Endometrial microvascular endothelial cells (primary cell): ENCODE data around the gene UQCRC2. TPM values are rescaled to one million over a fixed set of nuclear protein-coding genes. Genes with fewer than 3 reads are reported as not detected.
"Not testable (repeated sequence)": the region's sequence is repeated elsewhere in the genome, so short reads cannot be mapped to it uniquely, and the experiment has no call there.

Experiments
- in situ Hi-C: cut with HindIII; loops from 2 replicates; pipeline ENCODE4 v1.10.0; 2017; ENCODE audit warnings: low sequenced_read_pairs, low pct_unique_long_range_greater_than_20kb; ENCODE audit errors: inconsistent ontology term
- total RNA-seq: library from RNA; depleted of rRNA; stranded (reverse); fragments of >200 nt; gene quantifications from one replicate; pipeline ENCODE4 v1.2.3, GENCODE V29; 2015; ENCODE audit errors: inconsistent ontology term

UQCRC2 gene
- total RNA-seq, 1 donor from 2014 or later = 213 TPM

GRCh38 chr16:22005746-22006145, 52.6 kb downstream of the UQCRC2 start:
- in situ Hi-C loops = no loop called here

- in situ Hi-C loops = no loop called here
Measured at GRCh38 chr16:22006636-22007035, 53.5 kb downstream of the UQCRC2 start.

- in situ Hi-C loops = no loop called here
Measured at GRCh38 chr16:22007159-22007508, 54.0 kb downstream of the UQCRC2 start.

- in situ Hi-C loops = no loop called here
Measured at GRCh38 chr16:22007509-22008214, 54.5 kb downstream of the UQCRC2 start, which contains the start of gene MOSMO. MOSMO (plus strand) TSS chr16:22008111; CDS start chr16:22008302, 191 bp downstream.

- in situ Hi-C loops = no loop called here
Measured at GRCh38 chr16:22008215-22009059, 55.3 kb downstream of the UQCRC2 start.

- in situ Hi-C loops = no loop called here
Measured at GRCh38 chr16:22010902-22011301, 57.7 kb downstream of the UQCRC2 start.

GRCh38 chr16:22012241-22012640, 59.1 kb downstream of the UQCRC2 start:
- in situ Hi-C loops = no loop called here

- in situ Hi-C loops = no loop called here
Measured at GRCh38 chr16:22013486-22013885, 60.3 kb downstream of the UQCRC2 start.

GRCh38 chr16:22014271-22014873, 61.2 kb downstream of the UQCRC2 start:
- in situ Hi-C loops = no loop called here

GRCh38 chr16:22016927-22017326, 63.8 kb downstream of the UQCRC2 start:
- in situ Hi-C loops = no loop called here

GRCh38 chr16:22018559-22018958, 65.4 kb downstream of the UQCRC2 start:
- in situ Hi-C loops = no loop called here

GRCh38 chr16:22022151-22022550, 69.0 kb downstream of the UQCRC2 start:
- in situ Hi-C loops = no loop called here

GRCh38 chr16:22023505-22023904, 70.3 kb downstream of the UQCRC2 start:
- in situ Hi-C loops = no loop called here

- in situ Hi-C loops = not testable (repeated sequence)
Measured at GRCh38 chr16:22024785-22025184, 71.6 kb downstream of the UQCRC2 start.

- in situ Hi-C loops = no loop called here
Measured at GRCh38 chr16:22027633-22028032, 74.5 kb downstream of the UQCRC2 start.

GRCh38 chr16:22029632-22030031, 76.5 kb downstream of the UQCRC2 start:
- in situ Hi-C loops = no loop called here

- in situ Hi-C loops = no loop called here
Measured at GRCh38 chr16:22030087-22030812, 77.1 kb downstream of the UQCRC2 start.

- in situ Hi-C loops = no loop called here
Measured at GRCh38 chr16:22031483-22032083, 78.4 kb downstream of the UQCRC2 start.
